Thymus (tissue), 11 donors: ENCODE measurements around the gene LMTK3. TPM values are rescaled to one million over a fixed set of nuclear protein-coding genes. Genes with fewer than 3 reads are reported as not detected.

Experiments
- DNase-seq, 9 donors: peaks; one replicate each; pipeline ENCODE4 v3.0.0-alpha.2; 2013; ENCODE audit warnings: low spot score in 9 of 9, low read depth in 6 of 9, missing footprints in 1 of 9
- H3K27ac ChIP-seq, 2 donors: one replicate each; pipeline ENCODE4 v1.5.1; 2013; ENCODE audit warnings: control low read depth in 1 of 2, low read depth in 1 of 2, low read length in 1 of 2, mild to moderate bottlenecking in 1 of 2, moderate library complexity in 1 of 2
- H3K27me3 ChIP-seq, 2 donors: one replicate each; pipeline ENCODE4 v1.5.1; 2013; ENCODE audit warnings: low read length in 1 of 2; ENCODE audit not compliant: control insufficient read depth in 2 of 2, insufficient read depth in 1 of 2
- H3K36me3 ChIP-seq, 2 donors: one replicate each; pipeline ENCODE4 v1.5.1; 2013; ENCODE audit warnings: low read length in 1 of 2, mild to moderate bottlenecking in 1 of 2, moderate library complexity in 1 of 2; ENCODE audit not compliant: control insufficient read depth in 2 of 2, insufficient read depth in 2 of 2
- H3K4me1 ChIP-seq, 2 donors: one replicate each; pipeline ENCODE4 v1.5.1; 2013; ENCODE audit warnings: low read length in 2 of 2; ENCODE audit not compliant: control insufficient read depth in 2 of 2, insufficient read depth in 2 of 2
- H3K4me3 ChIP-seq, 2 donors: one replicate each; pipeline ENCODE4 v1.5.1; 2013; ENCODE audit warnings: low read length in 2 of 2, control low read depth in 1 of 2, mild to moderate bottlenecking in 1 of 2
- H3K9me3 ChIP-seq, 2 donors: one replicate each; pipeline ENCODE4 v1.5.1; 2013; ENCODE audit warnings: low read length in 1 of 2, mild to moderate bottlenecking in 1 of 2; ENCODE audit not compliant: control insufficient read depth in 2 of 2, insufficient read depth in 1 of 2
- WGBS: extraction: QIAGEN DNeasy Blood & Tissue Kit; methylation state at CpG from one replicate; pipeline ENCODE4 v1.1.7; 2013; 5-methylcytosine and 5-hydroxymethylcytosine counted together
- polyA plus RNA-seq: library from polyadenylated mRNA; stranded (reverse); fragments of 200-250 nt; gene quantifications from one replicate; pipeline ENCODE4 v1.2.3, GENCODE V29; 2013
- total RNA-seq: library from RNA; stranded (reverse); fragments of 120-200 nt; gene quantifications from one replicate; pipeline ENCODE4 v1.2.4, GENCODE V29; 2013
- donor health status: healthy.

Gene LMTK3
- total and polyA plus RNA-seq, 2 donors, result 0.19 to 1.5 TPM

GRCh38 chr19:48443731-48444128 is 67.9 kb downstream of the LMTK3 start:
- peaks cover 40 to 57% of the 10 kb centered on the region in 2 donors for H3K27me3 ChIP-seq
- no peak for DNase-seq

GRCh38 chr19:48443256-48443655 is 68.4 kb downstream of the LMTK3 start:
- WGBS, result 4% methylated on average over 60 of the region's 60 CpGs
- no peak for DNase-seq

More at GRCh38 chr19:48443731-48444128, 67.9 kb downstream of the LMTK3 start:
- WGBS, result 6% methylated on average over 45 of the region's 45 CpGs
- Histone ChIP-seq H3K4me1 (peaks cover 9 to 23% of the 10 kb centered on the region in 2 donors), H3K27ac (no peak overlapping the region), H3K36me3 (peaks cover 7 to 17% of the 10 kb centered on the region in 2 donors), H3K4me3 (peak overlapping the region in 1 of 2 donors; percentile 24), H3K9me3 (peaks cover 1 to 7% of the 10 kb centered on the region in 2 donors)

GRCh38 chr19:48442116-48443035 is 69.3 kb downstream of the LMTK3 start:
- WGBS, result 38% methylated on average over 94 of the region's 94 CpGs
- H3K4me1 ChIP-seq, result peaks cover 9 to 23% of the 10 kb centered on the region in 2 donors
- H3K36me3 ChIP-seq, result peaks cover 0 to 4% of the 10 kb centered on the region in 2 donors
- H3K27ac ChIP-seq, result no peak overlapping the region
- no peak overlapping the region for H3K4me3 ChIP-seq
- DNase-seq, result no peak
- peaks cover 40 to 62% of the 10 kb centered on the region in 2 donors for H3K27me3 ChIP-seq
- peaks cover 1 to 7% of the 10 kb centered on the region in 2 donors for H3K9me3 ChIP-seq

More at GRCh38 chr19:48443256-48443655, 68.4 kb downstream of the LMTK3 start:
- peaks cover 5 to 12% of the 10 kb centered on the region in 2 donors for H3K36me3 ChIP-seq
- peaks cover 40 to 58% of the 10 kb centered on the region in 2 donors for H3K27me3 ChIP-seq
- H3K4me3 ChIP-seq, result peak overlapping the region in 1 of 2 donors; percentile 24
- no peak overlapping the region for H3K27ac ChIP-seq
- H3K4me1 ChIP-seq, result peaks cover 9 to 23% of the 10 kb centered on the region in 2 donors
- peaks cover 1 to 7% of the 10 kb centered on the region in 2 donors for H3K9me3 ChIP-seq

GRCh38 chr19:48441360-48442050 is 70.1 kb downstream of the LMTK3 start:
- Histone ChIP-seq H3K36me3 (no peaks in the 10 kb centered on the region), H3K27me3 (peaks cover 40 to 70% of the 10 kb centered on the region in 2 donors), H3K27ac (no peak overlapping the region), H3K4me3 (no peak overlapping the region), H3K4me1 (peaks cover 7 to 21% of the 10 kb centered on the region in 2 donors), H3K9me3 (peaks cover 1 to 7% of the 10 kb centered on the region in 2 donors)
- DNase-seq, result no peak
- WGBS, result 97% methylated on average over 20 of the region's 20 CpGs

- Histone ChIP-seq H3K27ac (no peak overlapping the region), H3K4me3 (no peak overlapping the region), H3K4me1 (no peaks in the 10 kb centered on the region), H3K9me3 (no peaks in the 10 kb centered on the region), H3K27me3 (peaks cover 4 to 46% of the 10 kb centered on the region in 2 donors), H3K36me3 (no peaks in the 10 kb centered on the region)
- 90% methylated on average over 5 of the region's 5 CpGs for WGBS
- no peak for DNase-seq
These were observed 75.0 kb downstream of the LMTK3 start for GRCh38 chr19:48436586-48436985.

Other genes with a start within 250 kb of the LMTK3 start
- 1.6 TPM for gene ZNF114, start 241.8 kb downstream of the LMTK3 start, total RNA-seq
- 0.57 TPM for gene ZNF114, start 241.8 kb downstream of the LMTK3 start, polyA plus RNA-seq
- gene EMP3, start 186.3 kb downstream of the LMTK3 start, total RNA-seq, result 41.2 TPM
- 94.3 TPM for gene EMP3, start 186.3 kb downstream of the LMTK3 start, polyA plus RNA-seq
- 4.6 TPM for gene TMEM143, start 147.9 kb downstream of the LMTK3 start, total RNA-seq
- 10.3 TPM for gene TMEM143, start 147.9 kb downstream of the LMTK3 start, polyA plus RNA-seq
- gene SYNGR4, start 147.5 kb downstream of the LMTK3 start, total RNA-seq, result not detected
- 0.11 TPM for gene SYNGR4, start 147.5 kb downstream of the LMTK3 start, polyA plus RNA-seq
- gene KDELR1, start 120.3 kb downstream of the LMTK3 start, total RNA-seq, result 20.7 TPM
- gene KDELR1, start 120.3 kb downstream of the LMTK3 start, polyA plus RNA-seq, result 81.0 TPM
- 0.05 TPM for gene GRIN2D, start 118.2 kb downstream of the LMTK3 start, total RNA-seq
- 0.07 TPM for gene GRIN2D, start 118.2 kb downstream of the LMTK3 start, polyA plus RNA-seq
- 20.2 TPM for gene GRWD1, start 65.9 kb downstream of the LMTK3 start, total RNA-seq
- 8.4 TPM for gene GRWD1, start 65.9 kb downstream of the LMTK3 start, polyA plus RNA-seq
- 0.19 TPM for gene KCNJ14, start 56.3 kb downstream of the LMTK3 start, total RNA-seq
- 0.78 TPM for gene KCNJ14, start 56.3 kb downstream of the LMTK3 start, polyA plus RNA-seq
- gene CYTH2, start 42.5 kb downstream of the LMTK3 start, total RNA-seq, result 32.0 TPM
- gene CYTH2, start 42.5 kb downstream of the LMTK3 start, polyA plus RNA-seq, result 42.4 TPM
- gene SULT2B1, start 40.3 kb upstream of the LMTK3 start, total RNA-seq, result 0.09 TPM
- gene SULT2B1, start 40.3 kb upstream of the LMTK3 start, polyA plus RNA-seq, result 4.3 TPM
- gene SPACA4, start 94.9 kb upstream of the LMTK3 start, total RNA-seq, result not detected
- gene SPACA4, start 94.9 kb upstream of the LMTK3 start, polyA plus RNA-seq, result not detected
- gene FAM83E, start 103.2 kb upstream of the LMTK3 start, total RNA-seq, result 0.33 TPM
- 2.2 TPM for gene FAM83E, start 103.2 kb upstream of the LMTK3 start, polyA plus RNA-seq
- gene RPL18, start 107.3 kb upstream of the LMTK3 start, total RNA-seq, result 2,287 TPM
- 2,606 TPM for gene RPL18, start 107.3 kb upstream of the LMTK3 start, polyA plus RNA-seq
- gene SPHK2, start 107.7 kb upstream of the LMTK3 start, total RNA-seq, result 4.6 TPM
- gene SPHK2, start 107.7 kb upstream of the LMTK3 start, polyA plus RNA-seq, result 13.4 TPM
- 15.8 TPM for gene DBP, start 125.5 kb upstream of the LMTK3 start, total RNA-seq
- 21.2 TPM for gene DBP, start 125.5 kb upstream of the LMTK3 start, polyA plus RNA-seq
- 9.8 TPM for gene CA11, start 134.4 kb upstream of the LMTK3 start, total RNA-seq
- 15.3 TPM for gene CA11, start 134.4 kb upstream of the LMTK3 start, polyA plus RNA-seq
- 0.09 TPM for gene NTN5, start 161.2 kb upstream of the LMTK3 start, total RNA-seq
- 3.5 TPM for gene NTN5, start 161.2 kb upstream of the LMTK3 start, polyA plus RNA-seq
- gene FUT2, start 184.1 kb upstream of the LMTK3 start, total RNA-seq, result 0.66 TPM
- gene FUT2, start 184.1 kb upstream of the LMTK3 start, polyA plus RNA-seq, result 3.2 TPM
- gene MAMSTR, start 207.9 kb upstream of the LMTK3 start, total RNA-seq, result 0.38 TPM
- gene MAMSTR, start 207.9 kb upstream of the LMTK3 start, polyA plus RNA-seq, result 1.2 TPM
- 3.3 TPM for gene RASIP1, start 228.8 kb upstream of the LMTK3 start, total RNA-seq
- 15.6 TPM for gene RASIP1, start 228.8 kb upstream of the LMTK3 start, polyA plus RNA-seq
- gene IZUMO1, start 235.1 kb upstream of the LMTK3 start, total RNA-seq, result 0.05 TPM
- 0.18 TPM for gene IZUMO1, start 235.1 kb upstream of the LMTK3 start, polyA plus RNA-seq
- 0.52 TPM for gene FUT1, start 240.8 kb upstream of the LMTK3 start, total RNA-seq
- gene FUT1, start 240.8 kb upstream of the LMTK3 start, polyA plus RNA-seq, result 1.3 TPM
- gene FGF21, start 243.7 kb upstream of the LMTK3 start, total RNA-seq, result not detected
- 0.11 TPM for gene FGF21, start 243.7 kb upstream of the LMTK3 start, polyA plus RNA-seq